ENCODE measurements around the gene RAP1GAP.
"Not testable (repeated sequence)": the region's sequence is repeated elsewhere in the genome, so short reads cannot be mapped to it uniquely, and the experiment has no call there.

Gene RAP1GAP

DNA sequence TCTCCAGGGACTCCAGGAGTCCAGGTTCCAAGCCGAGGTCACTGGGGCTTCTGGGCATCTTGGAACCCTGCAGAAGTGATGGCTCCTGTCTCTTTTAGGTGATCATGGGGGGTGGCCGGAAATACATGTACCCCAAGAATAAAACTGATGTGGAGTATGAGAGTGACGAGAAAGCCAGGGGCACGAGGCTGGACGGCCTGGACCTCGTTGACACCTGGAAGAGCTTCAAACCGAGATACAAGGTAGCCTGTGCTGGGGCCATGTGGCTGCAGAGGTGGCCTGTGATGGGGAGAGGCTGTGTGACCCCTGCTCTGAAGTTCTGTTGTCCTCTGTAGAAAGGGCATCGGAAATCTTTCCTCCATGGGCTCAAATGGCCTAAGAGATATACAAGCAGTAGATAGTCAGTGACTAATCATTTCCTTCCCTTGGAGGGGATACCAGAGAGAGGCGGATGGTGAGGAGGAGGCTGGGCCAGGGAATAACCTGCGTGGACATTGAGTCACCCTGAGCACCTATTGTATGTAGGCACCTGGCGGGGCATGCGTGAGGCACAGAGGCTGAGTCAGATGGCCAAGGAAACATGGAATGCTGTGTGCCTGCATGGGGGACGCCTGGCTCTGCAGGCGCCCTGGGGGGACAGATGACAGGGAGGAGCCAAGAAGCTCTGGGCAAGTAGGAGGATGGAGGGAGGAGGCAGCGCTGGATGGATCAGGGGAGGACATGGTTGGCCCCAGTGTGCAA is 101.0 kb downstream of the RAP1GAP start:
- no peak for DNase-seq

DNA sequence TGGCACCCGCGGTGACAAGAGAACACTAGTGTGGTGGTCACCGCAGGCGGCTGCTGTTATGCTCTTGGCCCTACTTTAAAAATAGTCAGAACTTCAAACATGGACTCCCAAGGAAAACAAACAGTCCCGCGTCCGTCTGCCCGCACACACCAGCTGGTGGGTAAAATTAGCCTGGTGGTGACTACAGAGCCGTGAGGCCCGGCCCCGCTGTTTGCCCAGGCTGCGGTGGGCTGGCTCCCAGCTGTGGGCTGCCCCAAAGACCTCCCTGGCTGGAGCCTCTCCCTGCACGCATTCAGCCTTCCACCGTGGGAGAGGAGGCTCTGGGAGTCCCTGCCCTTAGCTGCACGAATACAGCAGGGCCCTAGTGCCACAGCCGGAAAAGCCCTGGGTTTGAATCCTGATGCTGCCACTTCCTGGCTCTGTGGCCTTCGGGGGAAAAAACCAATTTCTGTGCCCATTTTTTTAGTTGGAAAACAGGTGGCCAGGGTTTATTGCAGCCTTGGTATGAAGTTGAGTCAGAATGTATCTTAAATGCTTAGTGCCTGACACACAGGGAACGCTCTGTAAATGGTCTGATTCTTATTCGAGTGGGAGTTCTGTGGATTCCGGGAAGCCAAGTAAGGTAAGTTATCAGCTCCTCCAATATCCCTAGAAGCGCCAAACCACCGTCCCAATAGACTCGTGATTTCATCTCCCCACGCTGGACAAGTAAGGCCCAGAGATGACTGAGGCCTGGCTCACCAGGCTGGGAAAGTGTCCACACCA is 101.7 kb downstream of the RAP1GAP start:
- DNase-seq, result no peak

DNA sequence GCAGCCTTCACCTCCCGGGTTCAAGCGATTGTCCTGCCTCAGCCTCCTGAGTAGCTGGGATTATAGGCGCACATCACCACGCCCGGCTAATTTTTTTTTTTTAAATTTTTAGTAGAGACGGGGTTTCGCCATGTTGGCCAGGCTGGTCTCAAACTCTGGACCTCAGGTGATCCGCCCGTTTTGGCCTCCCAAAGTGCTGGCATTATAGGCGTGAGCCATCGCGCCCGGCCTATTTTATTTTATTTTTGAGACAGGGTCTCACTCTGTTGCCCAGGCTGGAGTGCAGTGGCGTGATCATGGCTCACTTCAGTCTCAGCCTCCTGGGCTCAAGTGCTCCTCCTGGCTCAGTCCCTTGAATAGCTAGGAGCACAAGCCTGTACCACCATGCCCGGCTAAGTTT is 102.8 kb downstream of the RAP1GAP start:
- not testable (repeated sequence) for DNase-seq

DNA sequence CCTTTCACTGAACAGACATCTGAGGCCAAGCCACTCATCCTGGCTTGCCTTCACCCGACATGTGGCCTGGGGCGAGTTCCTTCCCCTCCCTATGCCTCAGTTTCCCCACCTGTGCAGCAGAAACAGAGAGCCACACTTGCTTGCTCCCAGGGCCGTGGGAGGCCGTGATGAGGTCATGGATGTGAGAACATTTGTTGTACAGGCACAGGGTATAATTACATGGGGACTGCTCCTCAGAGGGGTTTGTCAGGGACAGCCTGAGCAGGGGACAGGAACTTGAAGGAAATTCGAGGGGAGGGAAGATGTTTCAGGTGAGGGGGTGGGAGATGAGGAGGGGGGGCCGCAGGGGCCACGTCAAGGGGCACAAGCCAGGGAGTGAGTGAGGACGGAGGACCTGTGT is 103.9 kb downstream of the RAP1GAP start:
- DNase-seq, result no peak

DNA sequence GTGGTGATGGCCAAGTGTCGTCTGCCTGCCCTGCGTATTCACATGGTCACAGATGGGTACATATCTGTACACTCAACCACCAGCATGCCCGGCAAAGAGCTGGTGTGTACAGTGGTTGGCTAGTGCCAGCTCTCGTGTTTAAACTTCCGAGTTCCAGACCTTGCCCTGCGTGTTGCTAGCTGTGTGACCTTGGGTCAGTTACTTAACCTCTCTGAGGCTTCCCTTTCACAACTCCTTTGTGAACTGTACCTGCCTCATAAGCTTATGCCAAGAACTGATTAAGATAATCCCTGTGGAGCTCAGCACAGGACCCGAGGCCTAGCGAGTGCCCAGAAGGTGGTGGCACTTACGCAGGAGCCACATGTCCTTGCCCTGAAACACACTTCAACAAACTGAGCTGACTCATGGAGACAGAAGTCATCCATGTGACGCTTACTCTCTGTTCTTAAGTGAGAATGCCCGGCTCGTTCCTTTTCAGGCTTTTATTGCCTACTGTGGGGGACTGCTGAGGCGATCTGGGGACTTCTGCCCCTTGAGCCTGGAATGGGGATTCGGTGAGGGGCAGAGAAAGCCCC is 104.5 kb downstream of the RAP1GAP start:
- no peak for DNase-seq

DNA sequence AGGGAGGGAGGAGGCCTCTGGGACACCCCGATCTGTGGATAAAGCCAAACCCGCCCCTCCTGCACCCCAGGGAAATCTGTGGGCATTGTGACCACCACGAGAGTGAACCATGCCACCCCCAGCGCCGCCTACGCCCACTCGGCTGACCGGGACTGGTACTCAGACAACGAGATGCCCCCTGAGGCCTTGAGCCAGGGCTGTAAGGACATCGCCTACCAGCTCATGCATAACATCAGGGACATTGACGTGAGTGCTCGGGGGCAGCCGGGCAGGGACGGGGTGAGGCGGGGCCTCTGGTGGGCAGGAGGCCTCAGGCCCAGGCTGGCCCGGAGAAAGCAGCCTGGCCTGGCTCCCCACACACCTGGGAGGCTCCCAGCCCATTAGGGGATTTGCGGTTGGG is 105.2 kb downstream of the RAP1GAP start:
- no peak for DNase-seq

DNA sequence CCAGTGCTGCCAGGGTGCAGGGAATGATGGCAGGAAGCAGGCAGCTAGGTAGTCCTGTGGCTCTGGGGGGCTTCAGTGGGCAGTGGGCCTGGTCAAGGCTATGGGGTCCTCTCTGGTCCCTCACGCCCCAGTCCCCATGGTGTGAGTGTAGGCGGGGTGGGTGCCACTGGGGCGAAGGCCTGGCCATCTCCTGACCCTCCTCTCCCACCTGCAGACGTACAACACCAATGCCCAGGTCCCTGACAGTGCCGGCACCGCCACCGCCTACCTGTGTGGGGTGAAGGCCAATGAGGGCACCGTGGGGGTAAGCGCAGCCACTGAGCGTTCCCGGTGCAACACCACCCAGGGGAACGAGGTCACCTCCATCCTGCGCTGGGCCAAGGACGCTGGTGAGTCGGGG is 106.3 kb downstream of the RAP1GAP start:
- no peak for DNase-seq

DNA sequence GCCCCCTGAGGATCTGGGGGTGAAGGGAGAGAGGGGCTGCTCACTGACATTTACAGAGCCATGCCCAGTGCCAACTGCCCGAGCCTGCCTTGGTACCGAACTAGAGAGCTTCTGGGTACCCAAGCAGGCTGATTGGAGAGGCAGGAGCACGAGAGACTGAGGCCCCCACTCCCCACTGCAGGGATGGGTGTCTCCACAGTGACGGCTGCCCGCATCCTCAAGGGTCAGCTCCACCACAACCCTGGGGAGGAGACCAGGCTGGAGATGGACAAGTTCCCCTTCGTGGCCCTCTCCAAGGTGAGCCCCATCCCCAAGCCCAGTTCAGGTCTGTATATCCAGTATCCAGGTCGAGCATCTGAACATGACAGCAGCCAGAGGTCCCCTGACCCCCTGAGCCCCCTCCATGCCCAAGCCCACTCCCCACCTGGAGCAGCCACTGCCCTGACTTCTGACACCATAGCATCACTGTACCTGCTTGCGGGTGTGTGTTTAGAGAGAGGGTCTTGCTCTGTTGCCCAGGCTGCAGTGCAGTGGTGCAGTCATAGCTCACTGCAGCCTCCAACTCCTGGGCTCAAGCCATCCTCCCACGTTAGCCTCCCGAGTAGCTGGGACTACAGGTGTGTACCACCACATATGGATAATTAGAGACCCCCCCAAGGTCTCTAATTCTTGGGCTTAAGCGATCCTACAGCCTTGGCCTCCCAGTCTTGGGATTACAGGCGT is 108.1 kb downstream of the RAP1GAP start:
- no peak for DNase-seq

DNA sequence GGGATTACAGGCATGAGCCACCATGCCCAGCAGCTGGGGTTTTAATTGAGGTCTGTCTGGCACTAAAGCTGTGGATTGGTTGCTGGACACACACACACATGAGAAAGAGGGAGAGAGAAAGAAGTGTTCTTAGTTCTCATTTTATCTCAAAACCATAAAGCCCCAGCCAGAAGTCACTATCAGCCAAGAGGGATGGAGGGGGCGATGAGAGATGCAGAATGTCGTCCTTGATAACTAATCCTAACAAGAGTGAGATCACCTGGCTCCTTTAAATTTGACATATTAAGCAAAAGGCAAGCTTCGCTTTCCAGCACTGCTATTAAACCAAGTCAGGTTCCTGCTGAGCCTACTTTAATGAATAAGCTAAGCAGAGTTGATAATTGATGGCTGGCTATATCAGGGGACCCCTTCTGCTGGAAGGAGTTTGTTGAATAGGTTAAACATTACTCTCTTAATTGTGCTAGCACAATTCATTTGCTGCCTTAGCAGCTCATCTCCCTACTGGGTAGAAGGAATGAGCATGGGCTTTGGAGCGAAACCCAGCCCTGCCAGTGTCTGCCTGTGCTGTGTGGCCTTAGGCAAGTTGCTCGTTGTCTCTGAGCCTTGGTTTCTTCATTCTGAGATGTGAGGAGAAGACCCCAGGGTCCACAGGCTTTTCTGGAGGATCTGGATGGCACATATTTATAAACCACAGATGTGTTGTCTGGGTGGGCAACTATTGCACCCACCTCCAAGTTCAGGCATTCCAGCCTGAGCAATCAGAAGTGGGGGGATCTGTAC is 109.2 kb downstream of the RAP1GAP start:
- no peak for DNase-seq

DNA sequence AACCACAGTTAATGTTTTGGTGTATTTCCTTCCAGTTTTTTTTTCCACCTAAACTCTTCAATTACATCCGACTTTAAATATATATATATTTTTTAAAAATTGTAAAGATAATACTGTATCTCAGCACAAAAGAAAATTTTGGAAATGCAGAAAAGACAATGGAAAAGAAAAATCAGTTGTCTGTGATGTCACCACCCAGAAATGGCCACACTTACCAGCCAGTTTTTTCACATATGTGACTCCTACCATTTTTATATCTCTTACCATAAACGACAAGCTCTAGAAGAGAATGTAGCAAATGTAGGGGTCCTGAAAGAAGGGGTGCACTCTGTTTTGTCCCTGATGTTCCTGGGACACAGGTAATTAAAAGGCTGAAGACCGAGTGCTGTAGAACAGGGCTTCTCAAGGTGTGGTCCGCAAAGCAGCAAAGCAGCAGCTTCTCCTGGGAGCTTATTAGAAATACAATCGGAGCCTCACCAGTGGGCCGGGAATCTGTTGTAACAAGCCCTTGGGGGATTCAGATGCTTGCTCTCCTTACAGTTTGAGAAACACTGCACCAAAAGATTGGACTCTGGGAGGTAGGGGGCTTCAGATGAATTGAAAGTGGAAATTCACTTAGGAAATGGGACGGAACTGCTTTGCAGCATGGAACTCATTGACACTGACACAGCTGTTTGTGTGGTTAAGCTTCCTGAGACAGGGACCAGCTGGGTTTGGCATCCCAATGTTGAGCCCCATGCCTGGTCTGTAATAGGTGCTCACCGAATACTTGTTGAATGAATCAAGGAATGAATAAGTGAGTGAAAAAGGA is 115.8 kb downstream of the RAP1GAP start:
- DNase-seq, result no peak

DNA sequence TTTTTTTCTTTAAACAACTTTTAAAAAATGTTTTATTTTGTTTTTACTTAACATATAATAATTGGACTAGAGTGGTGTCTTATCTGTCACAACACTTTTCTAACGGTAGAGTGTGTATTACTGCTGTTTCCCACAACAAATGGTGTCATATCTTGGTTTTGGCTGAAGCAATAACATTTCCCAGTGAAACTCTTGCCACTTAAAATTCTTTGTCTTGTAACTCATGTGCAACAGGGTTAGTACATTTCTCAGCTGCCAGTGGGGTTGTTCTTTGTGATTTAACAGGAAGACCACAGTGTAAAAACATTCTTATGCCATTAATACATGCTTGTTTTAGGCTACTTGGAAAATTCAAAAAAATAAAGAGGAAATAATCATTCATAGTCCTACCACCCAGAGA is 116.4 kb downstream of the RAP1GAP start:
- DNase-seq, result no peak

DNA sequence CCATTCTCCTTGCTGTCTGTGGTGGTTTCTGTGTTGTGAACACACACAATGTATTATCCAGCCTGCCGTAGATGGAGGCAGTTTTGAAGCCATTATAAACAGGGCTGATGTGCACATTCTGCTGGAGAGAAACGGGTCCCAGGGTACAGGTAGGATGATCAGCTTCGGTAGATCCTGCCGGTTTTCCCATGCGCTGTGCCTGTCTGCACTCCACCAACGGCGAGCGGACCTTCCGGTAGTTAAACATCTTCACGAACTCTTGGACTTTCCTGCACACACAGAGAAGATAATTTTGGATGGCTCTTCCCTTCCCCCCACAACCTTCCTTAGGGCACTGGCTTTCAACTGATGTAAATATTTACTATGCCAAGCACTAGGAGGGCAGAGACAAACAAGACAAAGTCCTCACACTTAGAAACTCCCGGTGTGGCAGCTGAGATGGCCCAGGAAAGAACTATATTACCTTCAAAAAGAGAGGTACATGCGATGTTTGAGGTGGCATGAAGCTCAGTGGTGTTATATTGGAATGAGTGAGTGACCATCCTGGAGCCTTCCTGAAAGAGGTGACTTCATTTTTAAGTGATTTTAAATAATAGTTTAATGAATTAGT is 118.2 kb downstream of the RAP1GAP start:
- DNase-seq, result no peak

DNA sequence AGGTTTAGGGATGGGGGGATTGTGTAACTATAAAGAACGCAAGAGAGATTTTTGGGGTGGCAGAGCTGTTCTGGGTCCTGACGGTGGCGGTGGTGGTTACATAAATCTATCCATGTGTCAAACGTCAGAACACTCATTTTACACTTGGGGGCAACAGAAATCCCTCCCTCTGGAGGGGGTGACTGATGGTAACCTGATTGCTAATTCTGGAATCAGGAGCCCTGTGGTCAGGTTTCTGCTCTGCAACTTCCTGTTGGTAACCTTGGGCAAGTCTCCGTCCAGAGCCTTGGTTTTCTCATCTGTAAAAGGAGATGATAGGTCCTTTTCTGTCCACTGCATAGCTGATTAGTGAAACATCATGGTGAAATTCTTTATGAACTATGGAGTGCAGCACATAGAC is 119.1 kb downstream of the RAP1GAP start:
- no peak for DNase-seq

DNA sequence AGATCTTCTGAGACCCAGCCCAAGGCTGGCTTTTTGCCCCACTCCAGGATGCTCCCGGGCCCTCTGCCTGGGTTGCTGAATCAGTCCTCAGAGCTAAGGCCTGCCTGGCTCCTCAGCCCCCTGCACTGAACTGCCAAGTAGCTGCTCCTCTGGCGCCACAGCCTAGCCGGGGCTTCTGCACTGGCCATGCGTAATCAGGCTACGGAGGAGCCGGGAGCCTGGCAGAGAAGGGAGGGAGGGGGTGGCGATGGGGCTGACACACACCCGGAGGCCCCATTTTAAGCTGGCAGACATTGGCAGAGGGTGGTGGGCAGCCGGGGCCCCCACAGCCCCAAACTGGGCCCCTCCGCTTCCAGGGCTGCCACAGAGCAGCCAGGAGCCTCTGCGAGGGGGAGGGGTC is 121.3 kb downstream of the RAP1GAP start:
- DNase-seq, result no peak
